KBM-7 (cell line): Measurements from ENCODE around the gene TNP2.
A peak's percentile ranks its signal among the peaks of the same experiment; 100 is the strongest.

Experiments used
- DNase-seq: peaks from one replicate; pipeline ENCODE4 v3.0.0-alpha.2; 2015
- in situ Hi-C: fragments of 300-500 bp; cut with MboI; formaldehyde crosslinking; loops from 2 replicates; pipeline ENCODE4 v1.14.3; 2020; ENCODE audit warnings: low sequenced_read_pairs, low pct_unique_long_range_greater_than_20kb, mixed read lengths

TNP2 gene

DNA sequence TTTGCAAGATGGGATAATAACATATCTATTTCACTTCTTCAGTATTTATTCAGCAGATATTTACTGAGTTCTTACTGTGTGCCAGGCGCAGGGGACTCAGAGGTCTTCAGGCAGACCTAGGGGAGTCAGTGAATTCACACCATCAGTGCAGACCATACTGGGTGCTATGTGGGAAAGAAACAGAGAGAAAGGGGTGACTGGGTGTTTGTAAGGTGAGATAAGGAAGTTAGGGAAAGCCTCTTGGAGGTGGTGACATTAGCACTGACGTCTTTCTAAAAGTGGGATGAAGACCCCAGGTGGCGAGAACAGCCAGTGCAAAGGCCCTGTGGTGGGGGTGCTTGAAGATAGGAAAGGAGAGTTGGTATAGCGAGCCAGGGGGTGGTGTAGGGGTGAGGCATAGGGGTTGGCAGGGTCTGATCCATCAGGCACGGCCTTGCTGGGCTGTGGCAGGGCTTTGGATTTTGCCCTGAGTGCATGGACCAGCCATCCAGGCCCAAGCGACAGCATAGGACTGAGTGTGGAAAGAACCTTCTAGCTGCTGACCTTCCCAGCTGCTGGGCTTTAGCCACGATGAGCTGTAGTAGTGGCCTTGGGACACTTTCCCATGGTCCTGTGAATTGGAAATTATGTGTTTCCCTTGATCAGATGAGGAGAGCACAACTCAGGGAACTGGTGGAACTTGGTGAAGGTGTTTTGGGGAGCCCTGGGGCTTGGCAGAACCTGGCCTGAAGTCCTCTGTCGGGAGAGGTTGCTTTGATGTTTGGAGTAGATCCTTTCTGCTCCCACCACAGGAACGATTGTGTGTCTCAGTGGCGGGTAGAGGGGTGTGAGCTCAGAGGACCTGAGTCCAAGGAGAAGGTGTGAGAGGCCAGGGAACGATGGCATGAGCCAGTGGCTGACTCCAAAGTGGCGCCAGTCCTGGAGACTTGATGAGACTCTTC lies 9.2 kb downstream of the TNP2 start:
- in situ Hi-C loops = no loop called here
- DNase-seq = no peak

DNA sequence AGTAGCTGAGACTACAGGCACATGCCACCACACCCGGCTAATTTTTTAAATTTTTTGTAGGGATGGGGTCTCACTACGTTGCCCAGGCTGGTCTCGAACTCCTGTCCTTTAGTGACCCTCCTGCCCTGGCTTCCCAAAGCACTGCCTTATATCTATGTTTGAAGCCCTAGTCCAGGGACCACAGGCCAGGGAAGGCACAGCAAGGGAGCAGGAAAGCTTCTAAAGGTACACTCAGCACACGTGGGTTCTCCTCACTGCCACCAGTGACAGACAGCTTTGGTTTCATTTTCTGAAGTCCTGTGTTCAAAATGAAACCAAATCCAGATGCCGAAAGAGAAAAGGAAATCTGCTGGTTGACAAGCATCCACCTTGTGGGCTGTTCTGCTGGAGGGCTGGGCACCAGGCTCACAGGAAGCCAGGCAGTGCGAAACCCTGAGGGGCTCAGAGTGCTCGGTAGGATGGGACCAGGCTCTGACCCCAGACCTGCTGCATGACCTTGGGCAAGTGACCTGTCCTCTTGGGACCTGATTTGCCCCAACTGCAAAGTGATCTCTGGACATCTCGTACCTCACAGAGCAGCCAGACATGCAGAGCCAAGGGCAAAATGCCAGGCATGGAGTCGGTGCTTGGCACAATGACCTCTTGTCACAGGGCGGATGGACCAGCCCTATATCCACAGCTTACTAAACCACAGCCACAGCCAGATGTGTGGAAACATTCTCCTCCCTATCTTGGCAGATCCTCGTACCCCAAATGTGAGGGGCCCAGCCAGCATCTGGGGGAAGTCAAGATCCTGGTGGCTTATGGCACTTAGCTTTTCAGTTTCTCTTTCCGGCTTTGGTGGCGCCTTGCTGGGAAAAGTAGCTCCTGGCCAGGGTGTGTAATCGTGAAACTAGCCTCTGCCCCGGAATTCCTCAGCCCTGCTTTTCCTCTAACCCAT lies 10.3 kb downstream of the TNP2 start:
- no peak for DNase-seq
- in situ Hi-C loops = no loop called here

DNA sequence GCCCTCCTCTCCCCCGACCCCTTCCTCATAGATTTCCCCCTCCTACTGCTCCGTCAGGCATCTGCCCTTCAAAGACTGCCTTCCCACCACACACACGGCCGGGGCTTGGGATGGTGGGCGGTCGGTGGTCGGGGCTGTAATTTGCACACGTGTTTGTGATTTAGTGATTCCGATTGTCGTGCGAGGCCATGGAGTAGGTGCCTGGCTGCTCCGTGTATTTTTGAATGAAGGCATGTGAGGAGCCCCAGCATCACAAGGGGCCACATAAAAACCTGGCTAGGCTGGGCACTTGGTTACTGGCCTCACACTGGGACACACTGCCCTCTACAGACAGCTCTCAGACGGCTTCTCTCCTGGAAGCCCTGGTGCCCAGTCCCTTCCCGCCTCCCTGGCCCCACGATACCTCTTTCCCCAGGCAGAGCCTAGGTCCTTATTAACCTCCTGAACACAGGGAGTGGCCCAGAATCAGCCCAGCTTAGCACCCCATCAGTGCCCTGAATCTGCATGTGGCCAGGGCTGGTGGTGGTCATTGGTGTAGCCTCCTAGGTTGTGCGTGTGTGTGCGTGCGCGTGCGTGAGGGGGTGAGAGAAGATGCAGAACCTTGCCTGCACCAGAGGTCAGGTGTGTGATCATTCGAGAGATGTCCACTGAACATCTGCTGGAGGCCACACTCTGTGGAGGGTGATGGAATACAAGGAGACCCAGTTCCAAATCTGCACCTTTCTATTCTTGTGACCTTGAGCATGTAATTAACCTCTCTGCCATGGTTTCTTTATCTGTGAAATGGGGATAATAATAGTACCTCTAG lies 11.8 kb downstream of the TNP2 start:
- DNase-seq = peak; percentile 84
- in situ Hi-C loops = no loop called here

DNA sequence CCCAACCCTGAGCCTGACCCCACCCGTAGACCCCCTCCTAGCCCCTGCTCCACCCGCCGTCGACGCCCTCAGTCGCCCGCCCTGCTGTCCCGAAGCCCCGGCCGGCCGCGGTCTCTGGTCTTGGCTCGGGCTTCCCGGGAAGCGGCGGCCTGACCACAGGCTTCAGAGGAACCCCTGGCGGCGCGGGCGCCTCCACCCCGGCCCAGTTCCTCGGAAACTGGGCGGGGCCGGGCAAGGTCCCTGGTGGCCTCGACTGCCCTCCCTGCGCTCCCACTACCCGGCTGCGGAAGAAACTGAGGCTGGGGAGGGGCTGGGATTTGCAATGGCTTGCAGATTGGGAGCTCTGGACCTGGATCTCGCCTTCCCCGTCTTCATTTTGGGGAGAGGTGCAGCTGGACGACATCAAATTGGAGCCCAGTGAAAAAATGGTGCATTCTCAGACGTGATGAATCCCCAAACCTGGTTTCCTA lies 12.4 kb downstream of the TNP2 start:
- in situ Hi-C loops = no loop called here
- DNase-seq = no peak

DNA sequence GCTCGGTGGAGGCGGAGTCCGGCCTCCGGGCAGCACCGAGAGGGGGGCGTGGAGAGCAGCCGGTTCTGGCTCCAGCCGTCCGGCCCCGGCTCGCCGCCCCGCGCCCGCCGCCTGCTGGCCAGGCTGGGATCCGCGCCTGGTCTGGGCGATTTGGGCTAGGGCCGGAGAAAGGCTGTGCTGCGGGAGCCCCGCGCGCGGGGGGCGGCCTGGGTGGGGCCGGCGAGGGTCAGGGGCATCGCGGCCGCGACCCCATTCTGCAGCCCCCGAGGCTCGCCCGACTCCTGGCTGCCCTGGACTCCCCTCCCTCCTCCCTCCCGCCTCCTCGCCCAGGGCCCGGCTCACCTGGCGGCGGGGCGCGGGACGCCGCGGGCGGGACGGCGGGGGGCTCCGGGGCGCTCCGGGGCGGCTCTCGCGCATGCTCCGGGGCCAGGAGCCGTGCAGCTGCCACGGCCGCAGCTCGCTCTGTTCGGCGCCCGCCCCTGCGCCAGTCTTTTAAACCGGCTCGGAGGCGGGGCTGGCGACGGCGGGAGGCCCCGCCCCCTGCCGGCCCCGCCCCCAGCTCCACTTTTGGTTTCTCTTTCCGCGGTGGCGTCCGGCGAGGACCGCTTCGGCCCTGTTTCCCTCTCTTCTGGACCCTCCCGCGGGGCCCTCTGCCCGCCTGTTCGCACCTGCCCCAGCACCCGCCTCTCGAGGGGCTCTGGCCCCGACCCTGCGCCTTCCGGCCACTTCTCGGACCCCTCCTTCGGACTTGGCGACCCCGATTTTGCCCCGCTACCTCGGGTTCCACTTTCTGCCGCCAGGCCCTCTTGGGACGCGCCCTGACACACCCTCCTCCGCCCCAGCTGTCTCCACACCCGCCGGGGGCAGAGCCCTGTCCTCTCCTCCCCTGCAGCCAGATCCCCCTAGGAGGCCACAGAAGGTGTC lies 13.1 kb downstream of the TNP2 start, which contains the start of gene SOCS1:
Gene SOCS1, minus strand, starts transcription at position 468 of the 924 bp plus-strand sequence. CDS start 726 bp downstream, outside the sequence.
- in situ Hi-C loops = no loop called here
- peak; percentile 86 for DNase-seq

DNA sequence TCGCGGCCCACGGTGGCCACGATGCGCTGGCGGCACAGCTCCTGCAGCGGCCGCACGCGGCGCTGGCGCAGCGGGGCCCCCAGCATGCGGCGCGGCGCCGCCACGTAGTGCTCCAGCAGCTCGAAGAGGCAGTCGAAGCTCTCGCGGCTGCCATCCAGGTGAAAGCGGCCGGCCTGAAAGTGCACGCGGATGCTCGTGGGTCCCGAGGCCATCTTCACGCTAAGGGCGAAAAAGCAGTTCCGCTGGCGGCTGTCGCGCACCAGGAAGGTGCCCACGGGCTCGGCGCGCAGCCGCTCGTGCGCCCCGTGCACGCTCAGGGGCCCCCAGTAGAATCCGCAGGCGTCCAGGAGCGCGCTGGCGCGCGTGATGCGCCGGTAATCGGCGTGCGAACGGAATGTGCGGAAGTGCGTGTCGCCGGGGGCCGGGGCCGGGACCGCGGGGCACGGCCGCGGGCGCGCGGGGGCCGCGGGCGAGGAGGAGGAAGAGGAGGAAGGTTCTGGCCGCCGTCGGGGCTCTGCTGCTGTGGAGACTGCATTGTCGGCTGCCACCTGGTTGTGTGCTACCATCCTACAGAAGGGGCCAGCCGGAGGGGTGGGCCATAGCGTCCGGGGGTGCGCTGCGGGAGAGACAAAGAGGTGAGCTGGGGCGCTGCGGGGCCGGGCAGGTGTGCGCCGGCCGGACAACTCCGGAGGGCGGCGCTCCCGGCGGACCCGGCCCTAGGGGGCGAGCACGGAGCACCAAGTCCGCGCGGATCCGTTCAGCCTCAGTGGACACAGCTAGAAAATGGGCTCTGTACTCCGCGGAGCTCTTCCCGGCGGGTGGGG lies 14.0 kb downstream of the TNP2 start:
- DNase-seq = peak; percentile 55

DNA sequence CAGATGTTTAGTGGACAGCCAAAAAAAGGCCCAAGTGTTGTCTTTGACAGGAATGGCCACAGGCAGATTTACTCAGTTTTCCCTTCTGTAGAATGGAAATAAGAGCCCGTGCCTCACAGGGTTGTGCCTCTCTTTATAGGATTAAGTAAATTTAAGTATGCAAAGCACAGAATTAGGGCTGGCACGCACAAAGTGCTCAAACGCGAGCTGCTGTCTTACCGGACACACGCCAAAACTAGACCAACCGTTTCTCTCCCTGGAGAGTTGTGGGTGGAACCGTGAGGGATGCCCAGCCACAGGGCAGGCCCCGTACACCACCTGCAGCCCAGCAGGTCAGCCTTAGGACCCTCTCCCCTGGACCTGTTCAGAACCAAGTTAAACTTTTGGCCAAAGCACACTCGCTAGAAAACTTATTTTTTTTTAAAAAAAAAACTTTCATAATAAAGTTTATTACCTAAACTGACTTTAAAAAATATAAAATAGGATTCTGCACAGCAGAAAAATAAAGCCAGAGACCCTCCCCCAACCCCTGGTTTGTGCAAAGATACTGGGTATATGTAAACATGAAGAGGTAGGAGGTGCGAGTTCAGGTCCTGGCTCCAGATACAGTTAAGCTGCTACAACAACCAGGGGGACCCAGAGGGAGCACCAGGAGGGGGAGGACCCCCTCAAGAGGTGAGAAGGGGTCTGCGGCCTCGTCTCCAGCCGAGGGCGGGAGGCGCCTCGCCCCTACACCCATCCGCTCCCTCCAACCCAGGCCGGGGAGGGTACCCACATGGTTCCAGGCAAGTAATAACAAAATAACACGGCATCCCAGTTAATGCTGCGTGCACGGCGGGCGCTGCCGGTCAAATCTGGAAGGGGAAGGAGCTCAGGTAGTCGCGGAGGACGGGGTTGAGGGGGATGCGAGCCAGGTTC lies 14.9 kb downstream of the TNP2 start:
- in situ Hi-C loops = no loop called here
- no peak for DNase-seq

More for the DNA sequence above, 14.0 kb downstream of the TNP2 start:
- in situ Hi-C loops = no loop called here

DNA sequence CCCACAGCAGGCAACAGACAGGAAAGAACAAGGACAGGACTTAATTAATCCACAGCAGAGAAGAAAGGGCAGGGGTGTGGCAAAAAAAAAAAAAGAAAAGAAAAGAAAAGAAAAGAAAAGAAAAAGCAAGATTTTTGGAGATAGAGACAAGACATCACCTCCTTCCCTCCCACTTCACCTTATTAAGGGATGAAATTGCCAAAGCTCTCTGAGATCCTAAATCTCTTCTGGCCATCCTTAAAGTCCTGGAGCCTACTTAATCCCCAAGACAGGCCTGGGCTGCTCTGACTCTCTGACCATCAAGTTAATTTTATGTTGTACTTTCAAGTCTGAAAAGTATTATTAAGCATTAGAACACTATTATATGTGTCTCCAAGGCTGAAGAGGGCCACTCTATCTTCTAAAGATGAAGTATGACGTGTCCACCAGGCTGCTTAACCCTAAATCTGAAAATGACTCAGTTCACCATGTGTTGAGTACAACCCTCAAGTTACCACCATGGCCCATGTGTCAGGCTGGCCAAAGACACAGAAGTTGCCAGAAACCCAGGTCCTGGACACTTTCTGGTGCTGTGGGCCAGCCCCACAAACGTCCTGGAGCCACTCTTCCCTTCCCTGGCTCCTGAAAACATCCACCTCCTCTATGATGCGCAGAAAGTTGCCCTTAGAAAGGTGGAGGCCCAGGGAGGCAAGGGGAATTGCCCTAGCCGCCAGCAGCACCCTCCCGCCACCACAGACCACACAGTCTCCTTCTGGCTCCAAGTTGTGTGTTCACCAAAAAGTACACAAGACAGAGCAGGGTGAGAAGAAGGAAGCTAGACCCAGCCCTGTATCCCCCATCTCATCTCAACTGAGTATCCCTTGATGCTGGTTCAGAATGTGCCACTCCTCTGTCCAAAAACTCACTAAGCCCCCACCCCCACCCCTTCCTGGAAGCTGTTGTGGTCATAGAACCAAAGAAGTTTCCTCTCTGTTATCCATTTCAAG lies 15.8 kb downstream of the TNP2 start:
- peak; percentile 42 for DNase-seq
- in situ Hi-C loops = no loop called here

DNA sequence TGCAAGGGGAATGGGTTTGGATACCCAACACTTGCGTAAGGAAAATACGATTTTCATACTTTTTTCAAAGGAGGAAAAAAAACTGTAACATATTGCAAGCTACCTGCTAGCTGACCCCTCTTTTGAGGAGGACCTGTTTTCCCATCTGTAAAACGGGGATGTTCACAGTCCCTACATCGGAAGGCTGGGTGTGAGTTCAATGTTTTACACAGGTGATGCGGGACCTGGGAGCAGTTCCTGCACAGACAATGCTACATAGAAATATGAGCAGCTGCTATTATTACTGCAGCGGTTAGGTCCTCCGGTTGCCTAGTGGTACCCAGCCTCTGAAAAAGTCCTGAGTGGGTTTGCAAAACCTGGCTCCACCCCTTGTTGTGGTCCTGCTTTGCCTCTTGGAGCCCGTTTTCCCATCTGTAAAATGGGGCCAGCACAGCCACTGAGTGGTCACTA lies 16.6 kb downstream of the TNP2 start:
- no peak for DNase-seq
- in situ Hi-C loops = no loop called here

DNA sequence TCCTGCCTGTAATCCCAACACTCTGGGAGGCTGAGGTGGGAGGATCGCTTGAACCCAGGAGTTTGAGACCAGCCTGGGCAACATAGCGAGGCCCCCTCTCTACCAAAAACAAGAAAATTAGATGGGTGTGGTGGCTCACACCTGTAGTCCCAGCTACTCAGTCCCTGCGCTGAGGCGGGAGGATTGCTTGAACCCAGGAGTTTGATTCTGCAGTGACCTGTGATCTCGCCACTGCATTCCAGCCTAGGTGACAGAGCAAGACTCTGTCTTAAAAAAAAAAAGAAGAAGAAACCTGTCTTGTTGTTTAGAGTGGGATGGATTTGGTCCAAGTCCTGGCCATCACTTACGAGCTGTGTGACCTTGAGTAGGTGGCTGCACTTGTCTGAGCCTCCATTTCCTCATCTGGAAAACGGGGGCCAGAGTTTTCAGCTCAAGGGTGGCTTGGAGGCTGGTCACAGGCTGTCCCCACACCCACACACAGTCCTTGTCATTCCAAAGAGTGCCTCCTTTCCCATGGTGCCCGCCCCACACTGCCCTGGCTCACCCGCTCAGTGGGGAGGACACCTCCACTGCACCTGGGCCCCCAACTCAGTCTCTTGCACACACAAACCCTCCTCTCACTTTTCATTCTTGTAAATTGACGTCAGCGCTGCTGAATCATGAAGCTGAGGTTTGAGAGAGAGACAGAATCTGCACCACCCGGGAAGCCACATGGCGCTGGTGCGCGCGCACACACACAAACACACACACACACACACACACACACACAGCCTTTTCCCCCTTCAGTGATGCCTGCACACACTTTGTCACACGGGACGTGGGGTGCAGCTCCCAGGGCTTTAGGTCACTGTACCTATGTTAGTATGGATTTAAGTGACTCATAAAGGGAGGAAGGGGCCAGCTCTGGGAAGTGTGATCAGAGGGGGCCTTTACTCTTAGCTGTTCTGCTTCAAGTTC lies 17.3 kb downstream of the TNP2 start:
- DNase-seq = peak; percentile 48

DNA sequence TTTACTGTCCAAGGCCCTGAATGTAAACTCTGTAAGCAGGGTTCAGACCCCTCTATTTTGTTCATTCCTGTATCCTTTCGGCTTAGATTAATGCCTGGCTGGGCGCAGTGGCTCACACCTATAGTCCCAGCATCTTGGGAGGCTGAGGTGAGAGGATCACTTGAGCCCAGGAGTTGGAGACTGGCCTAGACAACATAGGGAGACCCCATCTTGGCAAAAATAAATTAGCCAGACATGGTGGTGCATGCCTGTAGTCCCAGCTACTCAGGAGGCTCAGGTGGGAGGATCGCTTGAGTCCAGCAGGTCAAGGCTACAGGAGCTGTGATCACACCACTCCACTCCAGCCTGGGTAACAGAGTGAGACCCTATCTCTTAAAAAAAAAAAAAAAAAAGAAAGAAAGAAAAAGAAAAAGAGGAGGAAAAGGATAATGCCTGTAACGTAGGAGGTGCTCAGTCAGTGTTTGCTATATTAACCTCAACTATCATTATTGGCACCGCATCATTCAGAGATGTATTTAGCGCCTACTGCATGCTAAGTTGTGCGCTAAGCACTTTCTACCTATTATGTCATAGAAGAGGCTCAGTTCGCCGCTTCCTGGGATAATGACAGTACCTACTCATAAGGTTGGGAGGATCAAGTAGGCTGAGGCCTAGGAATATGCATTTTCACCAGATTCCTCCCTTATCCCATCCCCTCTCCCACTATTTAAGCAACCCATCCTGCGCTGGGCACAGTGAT lies 18.2 kb downstream of the TNP2 start:
- in situ Hi-C loops = no loop called here

More for the DNA sequence above, 17.3 kb downstream of the TNP2 start:
- in situ Hi-C loops = no loop called here

DNA sequence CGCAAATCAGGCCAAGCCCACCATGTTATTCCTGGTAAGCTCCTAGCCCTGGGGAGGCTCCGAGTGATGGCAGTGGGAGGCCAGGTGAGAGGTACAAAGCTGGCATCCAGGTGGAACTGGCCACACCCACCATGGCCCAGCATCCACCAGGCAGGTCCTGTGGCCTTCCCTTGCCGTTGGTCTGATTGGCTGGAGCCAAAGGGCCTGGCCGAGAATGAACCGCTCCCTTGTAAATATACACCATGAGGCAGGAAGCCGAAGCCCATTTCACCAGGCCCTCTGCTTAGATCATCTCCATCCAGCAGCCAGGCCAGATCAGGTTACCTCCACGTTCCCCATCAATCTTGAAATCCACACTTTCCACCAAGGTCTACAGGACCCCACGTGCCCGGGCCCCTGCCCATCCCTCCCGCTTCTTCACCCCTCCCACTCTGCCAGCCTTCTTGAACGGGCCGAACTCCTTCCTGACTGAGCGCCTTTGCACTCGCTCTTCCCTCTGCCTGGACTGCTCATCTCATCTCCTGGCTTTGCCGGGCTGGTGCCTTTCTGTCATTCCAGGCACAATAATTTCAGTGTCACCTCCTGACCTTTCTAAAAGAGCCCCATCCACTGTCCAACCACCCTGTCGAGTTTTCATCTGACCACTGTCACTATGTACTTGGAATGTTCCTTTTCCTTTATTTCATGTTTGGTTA lies 18.9 kb downstream of the TNP2 start:
- in situ Hi-C loops = no loop called here
- no peak for DNase-seq

More for the DNA sequence above, 18.2 kb downstream of the TNP2 start:
- DNase-seq = no peak
